GM12873 (cell line): ENCODE results near the gene ISLR.

ENCODE experiments used
- CTCF ChIP-seq: IDR thresholded peaks from 2 replicates; pipeline ENCODE4 v1.5.1; 2012; ENCODE audit warnings: low read depth, mild to moderate bottlenecking, moderate library complexity, low read length, control low read depth; ENCODE audit not compliant: insufficient read depth; ENCODE audit errors: missing control alignments

ISLR gene

GRCh38 chr15:74209560-74209958 lies 36.0 kb downstream of the ISLR start:
- TF ChIP-seq CTCF = no peak

GRCh38 chr15:74209997-74210671 lies 36.6 kb downstream of the ISLR start:
- TF ChIP-seq CTCF = no peak

GRCh38 chr15:74210729-74211128 lies 37.2 kb downstream of the ISLR start:
- TF ChIP-seq CTCF = no peak

GRCh38 chr15:74211656-74212055 lies 38.1 kb downstream of the ISLR start:
- no peak for TF ChIP-seq CTCF

GRCh38 chr15:74212494-74212893 lies 39.0 kb downstream of the ISLR start:
- TF ChIP-seq CTCF = no peak

- TF ChIP-seq CTCF = no peak
These were observed 40.4 kb downstream of the ISLR start for GRCh38 chr15:74213858-74214284.

GRCh38 chr15:74214324-74215021 lies 41.0 kb downstream of the ISLR start:
- TF ChIP-seq CTCF = no peak
